GM19463 (cell line): ENCODE data around the gene SLC25A29.
A peak's percentile ranks its signal among the peaks of the same experiment; 100 is the strongest.

ENCODE experiments used
- ATAC-seq: cut with Tn5 transposase; IDR thresholded peaks from one replicate; pipeline ENCODE4 v1.9.1; 2021; ENCODE audit warnings: mild to moderate bottlenecking, moderate library complexity; ENCODE audit not compliant: unreplicated experiment

The SLC25A29 gene

DNA sequence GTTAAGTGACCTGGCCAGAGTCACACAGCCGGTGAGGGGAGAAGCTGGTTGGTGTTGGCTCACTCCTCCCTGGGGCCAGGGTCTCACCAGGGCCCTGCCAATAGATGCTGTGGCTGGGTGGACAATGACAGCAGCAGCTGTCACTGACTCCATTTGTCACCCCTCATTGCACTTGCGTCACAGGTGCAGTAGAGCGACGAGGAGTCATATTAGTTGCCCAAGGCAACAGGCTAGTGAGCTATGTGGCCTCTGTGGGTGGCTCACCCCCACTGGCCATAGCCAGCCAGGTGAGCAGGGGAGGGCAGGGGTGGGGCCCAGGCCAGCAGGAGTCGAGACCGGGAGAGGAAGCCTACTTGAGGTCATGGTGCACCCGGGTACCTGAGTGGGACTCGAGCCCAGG is 26.6 kb upstream of the SLC25A29 start:
- ATAC-seq: no peak

DNA sequence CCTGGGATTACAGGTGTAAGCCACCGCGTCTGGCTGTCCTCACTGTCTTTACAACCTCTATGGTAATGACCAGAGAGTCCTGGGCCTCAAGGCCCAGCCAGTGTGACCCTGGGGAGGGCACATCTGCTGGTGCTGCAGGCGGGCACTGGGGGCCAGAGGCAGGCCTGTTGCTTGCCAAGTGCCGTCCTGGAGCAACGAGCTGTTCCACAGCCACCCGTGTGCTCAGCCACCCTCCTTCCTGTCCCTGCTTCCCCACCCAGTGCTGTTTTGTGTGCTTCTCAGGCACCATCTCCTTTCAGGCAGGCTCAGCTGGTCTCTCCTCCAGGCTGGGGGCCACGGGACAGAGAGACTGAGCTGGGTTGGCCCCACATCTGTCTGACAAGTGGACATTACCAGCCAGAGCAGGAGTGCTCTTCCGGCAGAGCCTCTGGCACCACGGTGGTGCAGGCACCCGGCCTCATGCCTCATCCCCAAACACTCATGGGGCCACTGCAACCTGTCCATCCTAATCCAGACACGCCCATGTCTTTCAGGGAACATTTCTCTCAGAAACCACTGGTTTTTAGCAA is 25.9 kb upstream of the SLC25A29 start:
- ATAC-seq: no peak

DNA sequence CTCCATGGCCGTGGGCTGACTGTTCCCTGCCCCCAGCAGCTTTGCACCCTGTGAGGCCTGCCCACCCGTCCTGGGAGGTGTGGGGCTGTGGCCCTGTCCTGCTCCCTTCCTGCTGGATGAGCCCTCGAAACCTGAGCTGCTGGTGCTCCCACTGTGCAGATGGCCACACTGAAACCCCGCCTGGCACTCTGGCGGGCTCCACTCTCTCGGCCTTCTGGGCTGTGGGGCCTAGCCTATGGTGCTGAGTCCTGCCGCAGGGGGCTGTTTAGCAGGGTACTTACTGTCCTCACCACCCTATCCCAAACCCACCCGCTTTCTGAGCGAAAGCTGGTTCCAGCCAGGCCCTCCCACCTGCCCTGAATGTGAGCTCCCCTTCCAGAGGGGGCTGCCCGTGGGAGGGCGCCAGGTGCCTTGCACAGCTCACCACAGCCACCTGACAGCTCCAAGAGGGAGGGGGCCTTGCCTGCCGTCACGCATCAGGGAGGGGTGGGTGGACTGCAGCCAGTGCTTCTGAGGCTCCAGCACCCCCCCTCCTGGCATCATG is 24.2 kb upstream of the SLC25A29 start:
- ATAC-seq: no peak

DNA sequence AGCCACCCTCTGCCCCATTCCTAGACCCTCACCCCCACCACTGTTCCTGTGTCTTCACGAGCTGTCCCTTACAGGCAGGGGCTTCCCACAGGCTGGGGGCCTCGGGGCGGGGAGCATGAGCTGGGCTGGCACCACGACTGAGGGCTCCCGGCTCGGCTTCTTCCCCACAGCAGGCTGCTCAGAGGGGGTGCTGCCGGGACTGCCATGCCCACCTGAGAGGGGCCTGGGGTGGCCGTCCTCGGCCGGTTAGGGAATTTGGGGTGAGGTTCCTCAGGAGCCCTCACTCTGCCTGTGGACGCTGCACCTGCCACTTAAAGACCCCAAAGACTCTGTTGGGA is 23.7 kb upstream of the SLC25A29 start:
- ATAC-seq: no peak

DNA sequence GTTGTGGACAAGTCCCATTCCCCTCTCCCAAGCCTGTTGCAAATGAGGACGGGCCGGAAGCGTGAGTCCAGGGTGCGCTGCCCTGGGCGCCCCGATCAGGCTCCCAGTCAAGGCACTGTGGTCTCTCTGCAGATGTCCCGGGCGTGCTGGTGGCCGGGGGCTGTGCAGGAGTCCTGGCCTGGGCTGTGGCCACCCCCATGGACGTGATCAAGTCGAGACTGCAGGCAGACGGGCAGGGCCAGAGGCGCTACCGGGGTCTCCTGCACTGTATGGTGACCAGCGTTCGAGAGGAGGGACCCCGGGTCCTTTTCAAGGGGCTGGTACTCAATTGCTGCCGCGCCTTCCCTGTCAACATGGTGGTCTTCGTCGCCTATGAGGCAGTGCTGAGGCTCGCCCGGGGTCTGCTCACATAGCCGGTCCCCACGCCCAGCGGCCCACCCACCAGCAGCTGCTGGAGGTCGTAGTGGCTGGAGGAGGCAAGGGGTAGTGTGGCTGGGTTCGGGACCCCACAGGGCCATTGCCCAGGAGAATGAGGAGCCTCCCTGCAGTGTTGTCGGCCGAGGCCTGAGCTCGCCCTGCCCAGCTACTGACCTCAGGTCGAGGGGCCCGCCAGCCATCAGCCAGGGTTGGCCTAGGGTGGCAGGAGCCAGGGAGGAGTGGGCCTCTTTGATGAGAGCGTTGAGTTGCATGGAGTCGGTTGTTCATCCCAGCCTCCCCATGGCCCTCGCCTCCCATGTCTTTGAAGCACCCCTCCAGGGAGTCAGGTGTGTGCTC is 23.2 kb upstream of the SLC25A29 start:
- no peak for ATAC-seq

DNA sequence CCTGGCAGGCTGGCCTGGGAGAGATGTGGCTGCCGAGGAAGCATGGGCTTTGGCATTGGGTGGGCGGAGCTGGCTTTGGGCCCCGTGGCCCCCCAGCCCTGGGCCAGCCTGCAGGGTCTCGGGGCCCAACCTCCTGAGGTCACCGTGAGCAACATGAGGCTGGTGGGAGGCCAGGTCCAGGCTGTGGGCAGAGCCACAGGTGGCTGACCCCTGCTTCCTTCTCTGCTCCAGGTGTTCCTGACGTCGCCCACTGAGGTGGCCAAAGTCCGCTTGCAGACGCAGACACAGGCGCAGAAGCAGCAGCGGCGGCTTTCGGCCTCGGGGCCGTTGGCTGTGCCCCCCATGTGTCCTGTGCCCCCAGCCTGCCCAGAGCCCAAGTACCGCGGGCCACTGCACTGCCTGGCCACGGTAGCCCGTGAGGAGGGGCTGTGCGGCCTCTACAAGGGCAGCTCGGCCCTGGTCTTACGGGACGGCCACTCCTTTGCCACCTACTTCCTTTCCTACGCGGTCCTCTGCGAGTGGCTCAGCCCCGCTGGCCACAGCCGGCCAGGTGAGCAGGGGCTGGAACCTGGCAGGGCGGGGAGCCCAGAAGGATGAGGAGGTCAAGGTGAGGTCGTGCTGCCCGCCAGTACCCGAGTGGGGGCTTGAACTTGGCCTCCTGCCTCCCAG is 22.4 kb upstream of the SLC25A29 start:
- ATAC-seq: no peak

DNA sequence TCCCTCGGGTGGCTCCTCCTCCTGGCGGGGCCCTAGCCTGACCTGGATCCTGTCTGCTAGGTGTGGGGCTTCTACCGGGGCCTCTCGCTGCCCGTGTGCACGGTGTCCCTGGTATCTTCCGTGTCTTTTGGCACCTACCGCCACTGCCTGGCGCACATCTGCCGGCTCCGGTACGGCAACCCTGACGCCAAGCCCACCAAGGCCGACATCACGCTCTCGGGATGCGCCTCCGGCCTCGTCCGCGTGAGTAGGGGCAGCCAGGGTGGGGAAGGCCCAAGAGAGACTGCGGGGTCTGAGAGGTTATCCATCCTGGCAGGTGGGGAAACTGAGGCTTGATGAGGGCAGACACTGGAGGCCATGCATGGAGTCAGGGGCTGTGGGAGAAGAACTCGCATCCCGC is 20.9 kb upstream of the SLC25A29 start:
- no peak for ATAC-seq

DNA sequence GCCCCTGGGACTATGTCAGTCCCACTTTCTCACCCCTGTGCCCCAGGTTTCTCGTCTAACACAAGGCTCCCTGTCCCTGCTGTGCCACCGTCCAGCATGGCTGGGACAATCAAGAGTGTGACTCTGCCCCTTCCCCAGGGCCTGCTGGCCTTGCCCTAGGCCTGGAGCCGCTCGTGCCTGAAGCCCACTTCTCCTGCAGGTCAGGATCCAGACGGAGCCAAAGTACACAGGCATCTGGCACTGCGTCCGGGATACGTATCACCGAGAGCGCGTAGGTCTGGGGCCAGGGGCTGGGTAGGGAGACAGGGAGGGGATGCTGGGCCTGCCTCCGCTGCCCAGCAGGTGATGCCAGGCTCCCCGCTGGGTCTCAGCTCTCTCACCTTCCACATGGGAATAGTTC is 19.7 kb upstream of the SLC25A29 start:
- no peak for ATAC-seq

DNA sequence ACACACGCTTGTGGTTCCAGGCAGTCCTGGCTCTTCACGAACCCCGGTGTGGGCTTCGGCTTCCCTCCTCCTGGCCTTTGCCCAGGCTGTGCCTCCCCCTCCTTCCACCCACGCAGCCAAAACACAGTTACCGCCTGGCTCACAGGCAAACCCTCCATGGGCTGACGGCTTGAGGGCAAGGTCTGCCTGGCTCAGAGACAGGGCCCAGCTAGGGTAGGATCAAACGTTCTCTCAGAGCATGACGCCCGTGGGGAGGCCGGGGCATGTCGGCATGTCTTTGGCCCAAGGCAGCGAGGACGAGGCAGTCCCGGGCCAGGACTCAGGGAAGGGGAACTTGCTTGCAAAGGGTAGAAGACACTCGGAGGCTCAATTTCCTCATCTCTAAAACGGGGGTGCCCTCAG is 19.0 kb upstream of the SLC25A29 start:
- no peak for ATAC-seq

DNA sequence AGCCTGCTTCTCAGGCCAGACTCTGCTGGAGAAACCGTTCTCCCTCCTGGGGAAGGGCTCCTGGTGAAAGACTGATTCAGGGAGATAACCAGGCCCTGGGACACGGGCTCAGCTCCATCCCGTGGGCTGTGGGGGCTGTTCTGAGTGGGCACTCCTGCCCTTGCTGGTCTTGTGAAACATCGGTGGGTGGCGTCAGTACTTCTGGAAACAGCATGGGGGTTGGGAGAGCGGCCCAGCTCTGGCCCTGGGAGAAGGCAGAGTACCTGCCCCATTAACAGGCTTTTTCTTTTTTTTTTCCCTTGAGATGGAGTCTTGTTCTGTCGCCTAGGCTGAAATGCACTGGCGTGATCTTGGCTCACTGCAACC is 17.7 kb upstream of the SLC25A29 start:
- ATAC-seq: no peak

DNA sequence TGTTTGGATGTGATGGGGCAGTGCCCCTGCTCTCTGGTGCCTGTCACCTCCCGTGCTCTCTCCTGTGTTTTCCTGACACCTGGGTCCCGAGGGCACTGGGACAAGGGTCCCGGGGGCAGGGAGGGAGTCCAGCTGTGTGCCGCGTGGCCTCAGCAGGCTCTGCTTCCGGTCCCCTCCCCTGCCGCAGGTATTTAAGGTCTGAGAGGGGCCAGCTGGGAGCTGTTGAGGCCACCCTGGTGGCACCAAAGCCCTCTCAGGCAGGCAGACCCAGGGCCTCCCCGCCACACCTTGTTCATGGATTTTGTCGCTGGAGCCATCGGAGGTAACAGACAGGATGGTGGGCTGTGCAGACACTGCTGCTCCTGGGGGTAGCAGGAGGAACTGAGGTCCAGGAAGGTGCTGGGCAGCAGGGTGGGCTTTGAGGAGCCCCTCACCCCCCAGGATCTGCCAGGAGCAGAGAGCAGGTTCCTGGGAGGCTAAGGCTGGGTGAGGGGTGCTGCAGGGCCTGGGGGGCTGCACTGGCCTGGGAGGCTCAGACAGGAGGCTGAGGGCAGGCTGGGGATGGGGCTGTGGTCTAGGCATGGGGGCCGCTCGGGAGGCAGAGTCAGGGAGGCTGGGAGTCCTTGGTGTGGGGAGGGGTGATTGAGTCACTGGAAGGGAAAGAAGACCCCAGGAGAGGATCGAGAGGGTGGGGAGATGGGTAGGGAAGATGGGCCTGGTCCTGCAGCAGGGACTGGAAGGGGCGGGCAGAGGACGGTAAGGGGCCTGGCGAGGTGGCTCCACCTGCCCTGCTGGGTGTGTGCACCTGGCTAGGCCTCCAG is 17.1 kb upstream of the SLC25A29 start, which contains the start of gene SLC25A47:
Gene SLC25A47 (plus strand): TSS at position 219 of the 821 bp plus-strand sequence. CDS start 76 bp downstream, at position 295.
- no peak for ATAC-seq

DNA sequence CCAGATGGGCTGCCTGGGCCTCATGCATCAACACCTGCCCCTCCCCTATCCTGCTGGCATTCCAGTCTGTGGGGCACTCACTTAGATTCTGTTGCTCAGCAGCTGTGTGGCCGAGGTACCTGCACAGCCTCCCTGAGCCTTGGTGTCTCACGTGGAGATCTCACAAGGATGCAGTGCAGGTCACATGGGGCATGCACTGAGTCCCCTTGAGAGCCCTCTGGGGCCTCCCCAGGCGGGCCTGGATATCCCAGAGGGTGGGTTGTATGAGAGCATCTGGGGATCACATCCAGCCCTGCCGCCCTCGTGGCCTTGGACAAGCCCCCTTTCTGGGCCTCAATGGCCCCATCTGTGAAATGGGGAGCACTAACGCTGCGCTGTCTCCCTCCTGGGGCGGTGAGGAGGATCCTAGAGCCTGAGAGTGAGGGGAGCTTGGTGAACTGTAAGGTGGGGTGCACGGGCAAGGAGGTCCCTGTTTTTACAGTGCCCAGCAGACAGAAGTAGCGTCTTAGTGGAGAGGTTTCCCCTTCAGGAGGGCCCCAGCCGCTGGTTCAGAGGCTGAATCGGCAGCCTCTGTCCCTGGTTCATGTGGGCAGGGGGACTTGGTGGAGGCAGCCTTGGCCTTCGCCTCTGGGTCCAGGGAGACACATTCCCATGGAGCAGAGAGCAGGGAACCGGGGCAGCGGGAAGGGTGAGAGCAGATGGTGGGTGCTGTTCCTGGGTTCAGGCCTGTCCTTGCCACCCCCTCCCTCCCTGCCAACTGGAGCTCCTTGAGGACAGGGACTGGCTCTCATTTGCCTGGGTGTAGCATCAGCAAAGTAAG is 16.1 kb upstream of the SLC25A29 start:
- ATAC-seq: no peak

DNA sequence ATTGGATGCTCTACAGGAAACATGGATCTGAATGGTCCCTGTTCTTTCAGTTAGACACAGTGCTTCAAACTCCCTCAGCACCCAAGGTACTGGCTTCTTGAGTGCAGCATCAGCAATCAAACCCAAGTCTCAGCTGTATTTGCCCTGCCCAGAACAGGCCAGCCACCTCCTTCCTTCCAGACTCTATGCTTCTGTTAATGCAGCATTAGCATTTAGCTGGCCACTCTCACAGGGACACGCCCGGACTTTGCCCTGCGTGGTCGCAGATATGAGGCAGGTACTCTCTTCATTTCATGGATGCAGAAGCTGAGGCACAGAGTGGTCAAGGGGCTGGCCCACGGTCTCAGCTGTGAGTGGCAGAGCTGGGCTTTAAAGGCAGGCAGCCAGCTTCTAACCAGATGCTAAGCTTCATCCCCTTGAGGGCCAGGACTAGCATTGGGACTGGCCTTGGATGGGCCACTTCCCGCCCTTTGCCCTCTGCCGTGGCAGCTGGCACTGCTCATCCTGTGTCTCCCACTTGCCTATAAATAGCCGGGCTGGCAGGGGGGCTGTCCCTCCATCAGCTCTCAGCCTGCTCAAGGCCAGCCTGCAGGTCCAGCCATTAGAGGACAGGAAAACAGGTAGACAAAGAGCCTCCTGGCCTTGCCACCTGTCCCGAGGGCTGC is 15.4 kb upstream of the SLC25A29 start:
- no peak for ATAC-seq

DNA sequence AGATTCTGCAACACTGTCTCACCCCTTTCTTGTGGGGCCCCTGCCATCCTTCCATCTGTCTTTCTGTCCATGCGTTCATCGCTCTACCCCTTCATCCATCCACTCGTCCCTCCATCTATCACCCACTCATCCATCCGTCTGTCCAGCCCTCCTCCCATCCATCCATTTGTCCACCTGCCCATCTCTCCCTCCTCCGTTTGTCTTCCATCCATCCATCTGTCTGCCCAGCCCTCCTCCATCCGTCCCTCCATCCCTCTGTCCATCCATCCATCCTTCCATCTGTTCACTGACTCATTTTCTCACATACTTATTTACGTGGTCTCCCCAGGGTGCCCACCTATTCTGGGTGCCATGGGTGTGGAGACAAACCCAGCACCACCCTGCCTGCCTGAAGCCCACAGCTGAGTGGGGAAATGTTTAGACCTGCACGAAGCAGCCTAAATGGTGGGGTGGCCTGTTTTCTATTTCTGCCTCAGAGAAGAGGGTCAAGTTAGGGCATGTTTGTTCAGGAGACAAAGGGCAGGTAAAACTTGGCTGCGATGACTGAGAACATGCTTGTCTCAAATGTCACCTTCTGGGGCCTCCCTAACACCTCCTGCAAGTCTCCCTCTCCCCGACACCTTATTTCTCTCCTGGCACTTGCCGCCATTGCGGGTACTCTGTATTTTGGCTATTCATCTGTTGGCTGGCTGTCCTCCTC is 14.1 kb upstream of the SLC25A29 start:
- ATAC-seq: no peak

DNA sequence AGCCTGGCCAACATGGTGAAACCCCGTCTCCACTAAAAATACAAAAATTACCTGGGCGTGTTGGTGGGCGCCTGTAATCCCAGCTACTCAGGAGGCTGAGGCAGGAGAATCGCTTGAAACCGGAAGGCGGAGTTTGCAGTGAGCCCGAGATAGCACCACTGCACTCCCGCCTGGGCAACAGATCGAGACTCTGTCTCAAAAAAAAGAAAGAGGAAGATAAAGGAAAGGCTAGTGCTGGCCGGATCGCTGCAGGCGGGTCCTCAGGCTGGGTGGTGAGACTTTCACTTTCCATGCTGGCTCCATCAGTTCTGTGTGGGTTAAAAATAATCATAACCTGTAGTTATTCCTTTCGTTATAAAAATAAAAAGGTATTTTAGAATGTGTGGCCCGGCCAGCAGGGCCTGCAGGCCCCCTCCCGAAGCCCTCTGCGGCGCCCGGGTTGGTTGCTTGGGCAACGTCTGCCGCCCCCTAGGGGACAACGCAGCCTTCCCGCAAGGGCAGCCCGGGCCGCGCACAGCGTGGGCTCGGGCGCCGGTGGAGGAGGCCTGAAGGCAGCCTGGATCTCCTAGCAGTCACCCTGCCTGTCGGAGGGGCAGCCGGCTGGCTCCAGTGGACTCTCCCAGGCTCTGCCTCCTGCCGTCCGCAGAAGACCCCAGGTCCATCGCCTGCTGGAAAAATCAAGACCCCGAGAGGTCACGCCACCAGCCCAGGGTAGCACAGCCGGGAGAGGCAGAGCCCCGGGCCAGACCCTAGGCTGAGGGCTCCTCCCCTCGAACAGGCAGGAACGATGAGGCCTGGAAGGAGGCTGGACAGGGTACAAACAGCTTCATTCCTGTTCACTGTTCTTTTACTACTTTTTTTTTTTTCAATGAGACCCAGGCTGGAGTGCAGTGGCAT is 11.9 kb upstream of the SLC25A29 start:
- ATAC-seq: peak; percentile 93

DNA sequence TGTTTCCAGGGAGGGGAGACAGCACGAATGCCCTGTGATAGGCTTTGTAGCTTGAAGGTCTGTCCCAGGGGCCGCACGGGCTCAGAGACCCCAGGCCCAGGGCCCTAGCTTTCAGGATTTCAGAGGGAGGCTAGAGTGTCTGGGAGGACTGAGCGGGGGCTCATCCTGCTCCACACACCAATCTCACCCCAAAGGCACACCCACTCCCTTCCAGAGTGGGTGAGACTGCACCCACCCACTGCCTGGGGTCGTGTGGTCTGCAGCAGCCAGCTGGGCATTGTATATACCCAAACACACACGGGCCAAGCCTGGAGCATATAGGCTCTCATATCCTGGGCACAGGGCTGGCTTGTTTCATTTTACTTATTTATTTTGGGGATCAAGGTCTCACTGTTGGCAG is 11.1 kb upstream of the SLC25A29 start:
- no peak for ATAC-seq

DNA sequence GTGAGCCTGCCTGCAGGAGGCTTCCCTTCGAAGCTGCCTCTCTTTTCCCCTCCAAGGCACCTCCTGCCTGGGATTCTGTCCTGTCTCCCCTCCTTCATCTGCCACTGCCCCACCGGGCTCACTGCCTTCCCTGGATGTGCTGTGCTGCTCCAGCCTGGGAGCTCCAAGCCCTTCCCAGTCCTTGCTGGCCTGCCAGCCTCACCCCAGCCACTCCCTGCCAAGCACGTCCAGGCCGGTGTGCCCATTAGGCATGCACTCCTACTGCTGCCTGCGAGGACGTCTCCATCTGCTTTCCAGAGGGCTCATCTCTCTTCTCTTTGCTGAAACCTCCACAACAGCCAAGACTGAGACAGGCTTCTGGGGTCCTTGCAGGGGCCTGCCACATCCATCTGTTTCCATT is 8.5 kb upstream of the SLC25A29 start:
- ATAC-seq: no peak
